ENCODE data around the gene THADA.

THADA gene

GRCh38 chr2:43563679-43564078 is 32.2 kb downstream of the THADA start:
- Histone ChIP-seq H3K36me3 (ENCODE audit: low read depth) (peaks cover 26% of the 10 kb centered on the region), H3K27ac (ENCODE audit: poor library complexity, severe bottlenecking) (no peak overlapping the region), H3K27me3 (ENCODE audit: insufficient read depth, poor library complexity, severe bottlenecking) (no peaks in the 10 kb centered on the region), H3K9me3 (ENCODE audit: severe bottlenecking) (no peaks in the 10 kb centered on the region), H3K4me1 (ENCODE audit: insufficient read depth, poor library complexity, severe bottlenecking) (no peaks in the 10 kb centered on the region), H3K4me3 (ENCODE audit: severe bottlenecking) (no peak overlapping the region)
- DNase-seq (ENCODE audit: low spot score): no peak
- ATAC-seq (ENCODE audit: low read depth): no peak
- no peak for TF ChIP-seq CTCF (IDR thresholded peaks at IDR 0.05; ENCODE audit: poor library complexity, severe bottlenecking)

DNA sequence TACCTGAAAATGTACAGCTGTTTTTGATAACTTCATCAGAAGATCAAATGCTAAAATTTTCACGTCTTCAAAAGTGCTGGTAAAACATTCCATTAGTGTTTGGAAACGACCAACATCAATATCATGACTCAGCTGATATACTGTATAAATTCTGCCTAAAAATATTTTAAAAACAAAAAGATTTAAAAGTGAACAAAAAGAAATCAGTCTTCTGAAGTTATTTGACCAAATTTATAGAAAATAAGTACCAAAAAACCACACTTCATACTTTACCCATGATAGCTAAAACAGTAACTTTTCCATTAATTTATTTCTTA is 35.6 kb downstream of the THADA start:
- Histone ChIP-seq H3K36me3 (ENCODE audit: low read depth) (peaks cover 43% of the 10 kb centered on the region), H3K4me1 (ENCODE audit: insufficient read depth, poor library complexity, severe bottlenecking) (no peaks in the 10 kb centered on the region)

GRCh38 chr2:43559391-43560230 is 36.2 kb downstream of the THADA start:
- Histone ChIP-seq H3K4me1 (ENCODE audit: insufficient read depth, poor library complexity, severe bottlenecking) (no peaks in the 10 kb centered on the region), H3K36me3 (ENCODE audit: low read depth) (peaks cover 49% of the 10 kb centered on the region), H3K27me3 (ENCODE audit: insufficient read depth, poor library complexity, severe bottlenecking) (no peaks in the 10 kb centered on the region), H3K4me3 (ENCODE audit: severe bottlenecking) (no peak overlapping the region), H3K27ac (ENCODE audit: poor library complexity, severe bottlenecking) (no peak overlapping the region), H3K9me3 (ENCODE audit: severe bottlenecking) (no peaks in the 10 kb centered on the region)
- no peak for TF ChIP-seq CTCF (IDR thresholded peaks at IDR 0.05; ENCODE audit: poor library complexity, severe bottlenecking)
- DNase-seq (ENCODE audit: low spot score) (no peak), ATAC-seq (ENCODE audit: low read depth) (no peak)

More for the DNA sequence above, 35.6 kb downstream of the THADA start:
- ATAC-seq (ENCODE audit: low read depth) (no peak), DNase-seq (ENCODE audit: low spot score) (no peak)
- no peaks in the 10 kb centered on the region for H3K9me3 ChIP-seq (ENCODE audit: severe bottlenecking)
- TF ChIP-seq CTCF (IDR thresholded peaks at IDR 0.05; ENCODE audit: poor library complexity, severe bottlenecking): no peak
- H3K4me3 ChIP-seq (ENCODE audit: severe bottlenecking): no peak overlapping the region
- no peak overlapping the region for H3K27ac ChIP-seq (ENCODE audit: poor library complexity, severe bottlenecking)
- H3K27me3 ChIP-seq (ENCODE audit: insufficient read depth, poor library complexity, severe bottlenecking): no peaks in the 10 kb centered on the region

- Histone ChIP-seq H3K4me1 (ENCODE audit: insufficient read depth, poor library complexity, severe bottlenecking) (no peaks in the 10 kb centered on the region), H3K9me3 (ENCODE audit: severe bottlenecking) (no peaks in the 10 kb centered on the region), H3K27me3 (ENCODE audit: insufficient read depth, poor library complexity, severe bottlenecking) (no peaks in the 10 kb centered on the region), H3K4me3 (ENCODE audit: severe bottlenecking) (no peak overlapping the region), H3K27ac (ENCODE audit: poor library complexity, severe bottlenecking) (no peak overlapping the region), H3K36me3 (ENCODE audit: low read depth) (peaks cover 51% of the 10 kb centered on the region)
- no peak for ATAC-seq (ENCODE audit: low read depth)
- no peak for DNase-seq (ENCODE audit: low spot score)
- no peak for TF ChIP-seq CTCF (IDR thresholded peaks at IDR 0.05; ENCODE audit: poor library complexity, severe bottlenecking)
These were observed 38.6 kb downstream of the THADA start for GRCh38 chr2:43557196-43557595.

- no peaks in the 10 kb centered on the region for H3K9me3 ChIP-seq (ENCODE audit: severe bottlenecking)
- no peak for TF ChIP-seq CTCF (IDR thresholded peaks at IDR 0.05; ENCODE audit: poor library complexity, severe bottlenecking)
These were observed 39.6 kb downstream of the THADA start for GRCh38 chr2:43556256-43556655.

More at GRCh38 chr2:43556256-43556655, 39.6 kb downstream of the THADA start:
- ATAC-seq (ENCODE audit: low read depth): no peak
- no peaks in the 10 kb centered on the region for H3K4me1 ChIP-seq (ENCODE audit: insufficient read depth, poor library complexity, severe bottlenecking)
- H3K4me3 ChIP-seq (ENCODE audit: severe bottlenecking): no peak overlapping the region
- DNase-seq (ENCODE audit: low spot score): no peak
- peaks cover 59% of the 10 kb centered on the region for H3K36me3 ChIP-seq (ENCODE audit: low read depth)
- H3K27ac ChIP-seq (ENCODE audit: poor library complexity, severe bottlenecking): no peak overlapping the region
- no peaks in the 10 kb centered on the region for H3K27me3 ChIP-seq (ENCODE audit: insufficient read depth, poor library complexity, severe bottlenecking)

Data from RWPE2 (cell line).